Hepatocyte (in vitro differentiated cells): ENCODE data around the gene EOLA2.

Experiments
- EZH2 ChIP-seq: fragments of 200-600 bp; sonication (generic); IDR thresholded peaks from 2 replicates; pipeline ENCODE4 v1.6.1; 2016; ENCODE audit warnings: antibody characterized with exemption, mild to moderate bottlenecking, borderline replicate concordance
- TF ChIP-seq, protein P1 (sequence below): fragments of 200-600 bp; sonication (generic); IDR thresholded peaks from 2 replicates; pipeline ENCODE4 v1.5.1; 2016; ENCODE audit warnings: antibody characterized with exemption, mild to moderate bottlenecking; ENCODE audit not compliant: poor library complexity

DNA sequence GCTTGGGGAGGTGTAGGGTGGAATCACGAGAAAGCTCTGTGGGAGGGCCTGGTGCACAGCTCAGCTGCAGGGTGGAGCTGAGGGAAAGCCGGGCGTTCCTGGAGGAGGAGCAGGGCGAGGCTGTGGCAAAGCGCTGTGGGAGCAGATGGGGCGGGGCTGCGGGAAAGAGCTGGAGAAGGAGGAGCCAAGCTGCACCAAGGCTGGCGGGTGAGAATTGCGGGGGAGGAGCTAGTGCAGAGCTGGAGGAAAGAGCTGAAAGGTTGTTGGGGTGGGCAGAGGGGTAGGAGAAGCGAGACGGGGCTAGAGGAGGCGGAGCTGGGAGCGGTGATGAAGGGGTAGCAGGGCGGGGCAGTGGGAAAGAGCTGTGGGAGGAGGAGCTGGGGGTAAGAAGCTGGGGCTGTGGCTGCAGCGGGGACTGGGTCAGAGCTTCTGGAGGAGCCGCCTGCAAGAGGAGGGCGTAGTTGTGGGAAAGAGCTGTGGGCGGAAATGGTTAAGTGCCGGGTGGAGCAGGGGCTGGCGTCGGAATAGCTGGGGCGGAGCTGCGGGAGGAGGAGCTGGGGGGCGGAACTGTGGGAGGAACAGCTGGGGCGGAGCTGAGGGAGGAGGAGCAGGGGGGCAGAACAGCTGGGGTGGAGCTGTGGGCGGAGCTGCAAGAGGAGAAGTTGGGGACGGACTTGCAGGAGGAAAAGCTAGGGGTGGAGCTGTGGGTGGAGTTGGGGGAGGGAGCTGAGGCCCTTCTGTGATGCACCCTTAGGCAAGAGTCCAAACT is 1.8 kb upstream of the EOLA2 start:
- TF ChIP-seq, protein P1, sequence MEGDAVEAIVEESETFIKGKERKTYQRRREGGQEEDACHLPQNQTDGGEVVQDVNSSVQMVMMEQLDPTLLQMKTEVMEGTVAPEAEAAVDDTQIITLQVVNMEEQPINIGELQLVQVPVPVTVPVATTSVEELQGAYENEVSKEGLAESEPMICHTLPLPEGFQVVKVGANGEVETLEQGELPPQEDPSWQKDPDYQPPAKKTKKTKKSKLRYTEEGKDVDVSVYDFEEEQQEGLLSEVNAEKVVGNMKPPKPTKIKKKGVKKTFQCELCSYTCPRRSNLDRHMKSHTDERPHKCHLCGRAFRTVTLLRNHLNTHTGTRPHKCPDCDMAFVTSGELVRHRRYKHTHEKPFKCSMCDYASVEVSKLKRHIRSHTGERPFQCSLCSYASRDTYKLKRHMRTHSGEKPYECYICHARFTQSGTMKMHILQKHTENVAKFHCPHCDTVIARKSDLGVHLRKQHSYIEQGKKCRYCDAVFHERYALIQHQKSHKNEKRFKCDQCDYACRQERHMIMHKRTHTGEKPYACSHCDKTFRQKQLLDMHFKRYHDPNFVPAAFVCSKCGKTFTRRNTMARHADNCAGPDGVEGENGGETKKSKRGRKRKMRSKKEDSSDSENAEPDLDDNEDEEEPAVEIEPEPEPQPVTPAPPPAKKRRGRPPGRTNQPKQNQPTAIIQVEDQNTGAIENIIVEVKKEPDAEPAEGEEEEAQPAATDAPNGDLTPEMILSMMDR, result no peak
- no peak for TF ChIP-seq EZH2
